ENCODE results near the gene PVR. TPM values are rescaled to one million over a fixed set of nuclear protein-coding genes. Genes with fewer than 3 reads are reported as not detected.
A peak's percentile ranks its signal among the peaks of the same experiment; 100 is the strongest.

PVR gene
- total and polyA plus RNA-seq, 2 of the 4 experiments (the other 2 are of a cell fraction) = 106 to 122 TPM

DNA sequence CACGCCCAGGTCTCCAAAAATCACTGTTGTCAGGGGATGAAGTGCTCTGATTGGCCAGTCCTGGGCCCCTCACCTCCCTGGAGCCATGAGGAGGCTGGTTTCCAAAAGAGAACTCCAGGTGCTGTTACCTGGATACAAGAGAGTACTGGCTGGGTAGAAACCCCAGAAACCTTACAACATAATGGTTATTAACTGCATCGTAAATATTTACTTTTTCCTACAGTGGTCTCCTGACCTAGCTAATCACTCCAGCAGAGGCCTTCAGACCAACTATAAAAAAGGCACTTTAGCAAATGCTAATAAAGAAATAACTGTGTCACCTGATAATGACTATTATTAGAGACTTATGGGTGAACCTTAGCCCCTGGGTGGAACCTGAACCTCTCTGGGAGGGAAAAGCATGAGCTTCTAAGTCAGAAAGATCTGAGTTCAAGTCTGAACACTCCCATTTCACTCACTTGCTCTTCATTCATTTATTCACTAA is 31.9 kb upstream of the PVR start:
- Histone ChIP-seq H3K27ac (ENCODE audit: insufficient read depth, low read length) (no peak overlapping the region), H3K4me2 (ENCODE audit: low read depth, low read length) (no peak overlapping the region), H3K9ac (ENCODE audit: low read depth, low read length) (no peak overlapping the region), H2BK120ac (ENCODE audit: low read depth, low read length) (no peak overlapping the region; the same call in 1 of the 2 replicates), H3K27me3 (ENCODE audit: control insufficient read depth, insufficient read depth, low read length) (no peaks in the 10 kb centered on the region), H2AK9ac (replicated peaks; ENCODE audit: low read depth, low read length, poor library complexity) (no peak overlapping the region), H3K9me3 (ENCODE audit: control insufficient read depth, insufficient read depth, low read length) (no peaks in the 10 kb centered on the region), H2AFZ (replicated peaks; ENCODE audit: low read length, poor library complexity) (no peak overlapping the region), H4K5ac (ENCODE audit: low read depth, low read length) (no peak overlapping the region), H3K14ac (replicated peaks; ENCODE audit: low read depth, low read length) (0 out of 2 replicates have a peak overlapping the region, but pooled peaks have one; percentile 75), H4K8ac (ENCODE audit: low read depth in 2 of 2, low read length in 2 of 2) (no peak overlapping the region), H3K79me1 (ENCODE audit: low read depth in 1 of 2, low read length in 2 of 2) (no peaks in the 10 kb centered on the region), H4K20me1 (ENCODE audit: insufficient read depth, low read length) (no peaks in the 10 kb centered on the region), H3K4ac (ENCODE audit: low read depth, low read length) (no peak overlapping the region), H3K36me3 (ENCODE audit: control insufficient read depth, insufficient read depth, low read length) (no peaks in the 10 kb centered on the region), H3K18ac (ENCODE audit: low read depth, low read length) (no peak overlapping the region), H3K56ac (ENCODE audit: extremely low read depth, insufficient read depth, low read length) (no peak overlapping the region), H2AK5ac (ENCODE audit: low read depth, low read length) (peak overlapping the region; percentile 20; the same call in 1 of the 2 replicates), H3K4me3 (ENCODE audit: insufficient read depth, low read depth, low read length) (no peak overlapping the region), H2BK20ac (ENCODE audit: low read depth, low read length) (no peak overlapping the region; the same call in 1 of the 2 replicates), H3K4me1 (ENCODE audit: control insufficient read depth, insufficient read depth, low read length) (peaks cover 11% of the 10 kb centered on the region), H3K23ac (ENCODE audit: low read depth, low read length) (no peak overlapping the region), H2BK5ac (ENCODE audit: low read depth, low read length, poor library complexity, severe bottlenecking) (no peak overlapping the region), H3K9me1 (ENCODE audit: insufficient read depth, low read length) (peaks cover 8% of the 10 kb centered on the region), H2BK15ac (ENCODE audit: low read depth, low read length) (peak overlapping the region; percentile 44; the same call in 1 of the 3 replicates), H4K91ac (ENCODE audit: insufficient read depth, low read depth, low read length) (no peak overlapping the region)
- 100% methylated on average over 1 of the region's 2 CpGs; no CpG with 5 or more reads in 1 of the 2 experiments for WGBS, 2 experiments (ENCODE audit: extremely low coverage in 2 of 2, insufficient read length in 1 of 2)
- POLR2A ChIA-PET (ENCODE audit: unreplicated experiment) = no interaction called here
- no peak for DNase-seq
- no peak for ATAC-seq (ENCODE audit: low read depth)
- BruUV-seq (replicated peaks) = no TSS peak
- intact Hi-C loops (cut with micrococcal nuclease) (no loop called here), in situ Hi-C loops (cut with MboI; ENCODE audit: low sequenced_read_pairs) (no loop called here), dilution Hi-C loops (cut with HindIII; ENCODE audit: low sequenced_read_pairs, unreplicated experiment) (no loop called here)
- TF ChIP-seq CEBPB (IDR thresholded peaks at IDR 0.05; ENCODE audit: low read depth, low read length) (no peak), MXI1 (IDR thresholded peaks at IDR 0.05; ENCODE audit: borderline replicate concordance, low read depth, low read length) (no peak), MAZ (IDR thresholded peaks at IDR 0.05; ENCODE audit: borderline replicate concordance, low read depth, low read length) (no peak), NFE2L2 (IDR thresholded peaks at IDR 0.05; ENCODE audit: low read depth, low read length) (no peak), RCOR1 (IDR thresholded peaks at IDR 0.05; ENCODE audit: insufficient replicate concordance, low read length) (no peak), FOS (IDR thresholded peaks at IDR 0.05; ENCODE audit: low read depth, low read length) (no peak), RFX5 (IDR thresholded peaks at IDR 0.05; ENCODE audit: low read depth, low read length) (no peak), MAFK (IDR thresholded peaks at IDR 0.05; ENCODE audit: low read depth, low read length) (no peak), BHLHE40 (IDR thresholded peaks at IDR 0.05; ENCODE audit: low read depth, low read length) (no peak), SMC3 (IDR thresholded peaks at IDR 0.05; ENCODE audit: low read depth, low read length) (no peak), POLR2A (IDR thresholded peaks at IDR 0.05; ENCODE audit: low read depth, low read length) (no peak), CHD1 (IDR thresholded peaks at IDR 0.05; ENCODE audit: low read depth, low read length) (no peak), RAD21 (IDR thresholded peaks at IDR 0.05; ENCODE audit: low read length) (no peak)
- TF ChIP-seq, protein P1, sequence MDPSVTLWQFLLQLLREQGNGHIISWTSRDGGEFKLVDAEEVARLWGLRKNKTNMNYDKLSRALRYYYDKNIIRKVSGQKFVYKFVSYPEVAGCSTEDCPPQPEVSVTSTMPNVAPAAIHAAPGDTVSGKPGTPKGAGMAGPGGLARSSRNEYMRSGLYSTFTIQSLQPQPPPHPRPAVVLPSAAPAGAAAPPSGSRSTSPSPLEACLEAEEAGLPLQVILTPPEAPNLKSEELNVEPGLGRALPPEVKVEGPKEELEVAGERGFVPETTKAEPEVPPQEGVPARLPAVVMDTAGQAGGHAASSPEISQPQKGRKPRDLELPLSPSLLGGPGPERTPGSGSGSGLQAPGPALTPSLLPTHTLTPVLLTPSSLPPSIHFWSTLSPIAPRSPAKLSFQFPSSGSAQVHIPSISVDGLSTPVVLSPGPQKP (IDR thresholded peaks at IDR 0.05; ENCODE audit: borderline replicate concordance, low read depth, low read length) = no peak
- TF ChIP-seq, protein P2, sequence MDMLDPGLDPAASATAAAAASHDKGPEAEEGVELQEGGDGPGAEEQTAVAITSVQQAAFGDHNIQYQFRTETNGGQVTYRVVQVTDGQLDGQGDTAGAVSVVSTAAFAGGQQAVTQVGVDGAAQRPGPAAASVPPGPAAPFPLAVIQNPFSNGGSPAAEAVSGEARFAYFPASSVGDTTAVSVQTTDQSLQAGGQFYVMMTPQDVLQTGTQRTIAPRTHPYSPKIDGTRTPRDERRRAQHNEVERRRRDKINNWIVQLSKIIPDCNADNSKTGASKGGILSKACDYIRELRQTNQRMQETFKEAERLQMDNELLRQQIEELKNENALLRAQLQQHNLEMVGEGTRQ (IDR thresholded peaks at IDR 0.05; ENCODE audit: low read depth, low read length) = no peak
- TF ChIP-seq, protein P3, sequence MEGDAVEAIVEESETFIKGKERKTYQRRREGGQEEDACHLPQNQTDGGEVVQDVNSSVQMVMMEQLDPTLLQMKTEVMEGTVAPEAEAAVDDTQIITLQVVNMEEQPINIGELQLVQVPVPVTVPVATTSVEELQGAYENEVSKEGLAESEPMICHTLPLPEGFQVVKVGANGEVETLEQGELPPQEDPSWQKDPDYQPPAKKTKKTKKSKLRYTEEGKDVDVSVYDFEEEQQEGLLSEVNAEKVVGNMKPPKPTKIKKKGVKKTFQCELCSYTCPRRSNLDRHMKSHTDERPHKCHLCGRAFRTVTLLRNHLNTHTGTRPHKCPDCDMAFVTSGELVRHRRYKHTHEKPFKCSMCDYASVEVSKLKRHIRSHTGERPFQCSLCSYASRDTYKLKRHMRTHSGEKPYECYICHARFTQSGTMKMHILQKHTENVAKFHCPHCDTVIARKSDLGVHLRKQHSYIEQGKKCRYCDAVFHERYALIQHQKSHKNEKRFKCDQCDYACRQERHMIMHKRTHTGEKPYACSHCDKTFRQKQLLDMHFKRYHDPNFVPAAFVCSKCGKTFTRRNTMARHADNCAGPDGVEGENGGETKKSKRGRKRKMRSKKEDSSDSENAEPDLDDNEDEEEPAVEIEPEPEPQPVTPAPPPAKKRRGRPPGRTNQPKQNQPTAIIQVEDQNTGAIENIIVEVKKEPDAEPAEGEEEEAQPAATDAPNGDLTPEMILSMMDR (conservative IDR thresholded peaks at IDR 0.05; ENCODE audit: low read depth, low read length) = no peak
- CTCF ChIA-PET = no interaction called here
